Testis (tissue), 3 donors: ENCODE results near the gene DMWD. TPM values are rescaled to one million over a fixed set of nuclear protein-coding genes. Genes with fewer than 3 reads are reported as not detected.
A peak's percentile ranks its signal among the peaks of the same experiment; 100 is the strongest.

ENCODE experiments used
- DNase-seq: peaks from one replicate; pipeline ENCODE4 v3.0.0-alpha.2; 2019
- H3K27ac ChIP-seq, 2 donors: fragments of 200-600 bp; sonication (generic); one replicate each; pipeline ENCODE4 v1.5.1; 2019
- H3K27me3 ChIP-seq: fragments of 200-600 bp; sonication (generic); one replicate; pipeline ENCODE4 v1.5.1; 2019
- H3K36me3 ChIP-seq: fragments of 200-600 bp; sonication (generic); one replicate; pipeline ENCODE4 v1.5.1; 2017; ENCODE audit warnings: low read depth; ENCODE audit errors: missing control alignments
- H3K4me1 ChIP-seq: fragments of 200-600 bp; sonication (generic); one replicate; pipeline ENCODE4 v1.5.1; 2019
- H3K4me3 ChIP-seq, 2 donors: fragments of 200-600 bp; sonication (generic); one replicate each; pipeline ENCODE4 v1.5.1; 2017 to 2019
- H3K9me3 ChIP-seq: fragments of 200-600 bp; sonication (generic); one replicate; pipeline ENCODE4 v1.5.1; 2017
- CTCF ChIP-seq, 3 experiments: fragments of 450-650 bp in 2 of 3; fragments of 200-600 bp in 1 of 3; sonication (generic) in 1 of 3; IDR thresholded peaks; one replicate each; pipeline ENCODE4 v1.5.1; 2016 to 2019; ENCODE audit warnings: antibody characterized with exemption in 3 of 3, mild to moderate bottlenecking in 2 of 3, moderate library complexity in 1 of 3
- POLR2A ChIP-seq: fragments of 450-650 bp; IDR thresholded peaks from one replicate; pipeline ENCODE4 v1.6.1; 2017; ENCODE audit warnings: antibody characterized with exemption, mild to moderate bottlenecking, moderate library complexity
- WGBS, 2 donors: methylation state at CpG; one replicate each; pipeline ENCODE4 v1.1.5; 2018; 5-methylcytosine and 5-hydroxymethylcytosine counted together
- intact Hi-C: fragments of 100-400 bp; cut with DNase I; formaldehyde crosslinking; loops from one replicate; pipeline ENCODE4 v1.15.1; 2023; ENCODE audit warnings: low total_unique reads
- polyA plus RNA-seq: library from polyadenylated mRNA; stranded (reverse); fragments of 350-450 nt; fragmentation: Illumina TruSeq; extraction: RNeasy Lipid Tissue Mini Kit (QIAGEN cat#74804); gene quantifications from one replicate; pipeline ENCODE4 v1.2.3, GENCODE V29; 2014; ENCODE audit warnings: low read depth, low replicate concordance; ENCODE audit not compliant: insufficient read depth
- total RNA-seq, 2 donors: library from RNA; depleted of rRNA; stranded (reverse); fragments of >200 nt; gene quantifications; one replicate each; pipeline ENCODE4 v1.2.3, GENCODE V29; 2016

Gene DMWD
- total and polyA plus RNA-seq, 3 donors from 2014 or later, result 59.0 to 124 (median 111) TPM

DNA sequence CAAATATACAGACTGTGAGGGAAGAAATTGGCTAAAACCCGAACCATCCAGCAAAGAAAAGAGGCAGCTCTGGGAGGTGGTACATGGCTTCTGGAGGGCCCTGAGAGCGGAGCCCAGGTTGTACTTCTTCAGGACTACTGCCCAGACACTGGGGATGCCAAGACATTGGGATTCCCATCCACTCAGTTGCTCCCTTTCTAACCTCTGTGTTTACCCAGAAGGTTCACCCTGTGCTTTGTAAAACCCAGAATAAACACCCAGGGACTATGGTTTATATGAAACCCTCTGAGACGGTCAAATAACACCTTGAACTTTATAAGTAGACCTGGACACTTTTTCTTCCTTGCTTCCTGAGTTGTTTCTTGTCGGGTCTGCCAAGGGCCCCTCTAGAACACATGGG, 49.7 kb downstream of the DMWD start:
- no peak for TF ChIP-seq POLR2A
- TF ChIP-seq CTCF (IDR thresholded peaks at IDR 0.05), result no peak
- Histone ChIP-seq H3K4me1 (no peaks in the 10 kb centered on the region), H3K27ac (no peak overlapping the region), H3K36me3 (no peaks in the 10 kb centered on the region), H3K9me3 (no peaks in the 10 kb centered on the region), H3K27me3 (no peaks in the 10 kb centered on the region), H3K4me3 (no peak overlapping the region)
- intact Hi-C loops, result no loop called here
- no peak for DNase-seq
- 60 to 64% methylated on average over 4 of the region's 4 CpGs for WGBS, 2 donors

DNA sequence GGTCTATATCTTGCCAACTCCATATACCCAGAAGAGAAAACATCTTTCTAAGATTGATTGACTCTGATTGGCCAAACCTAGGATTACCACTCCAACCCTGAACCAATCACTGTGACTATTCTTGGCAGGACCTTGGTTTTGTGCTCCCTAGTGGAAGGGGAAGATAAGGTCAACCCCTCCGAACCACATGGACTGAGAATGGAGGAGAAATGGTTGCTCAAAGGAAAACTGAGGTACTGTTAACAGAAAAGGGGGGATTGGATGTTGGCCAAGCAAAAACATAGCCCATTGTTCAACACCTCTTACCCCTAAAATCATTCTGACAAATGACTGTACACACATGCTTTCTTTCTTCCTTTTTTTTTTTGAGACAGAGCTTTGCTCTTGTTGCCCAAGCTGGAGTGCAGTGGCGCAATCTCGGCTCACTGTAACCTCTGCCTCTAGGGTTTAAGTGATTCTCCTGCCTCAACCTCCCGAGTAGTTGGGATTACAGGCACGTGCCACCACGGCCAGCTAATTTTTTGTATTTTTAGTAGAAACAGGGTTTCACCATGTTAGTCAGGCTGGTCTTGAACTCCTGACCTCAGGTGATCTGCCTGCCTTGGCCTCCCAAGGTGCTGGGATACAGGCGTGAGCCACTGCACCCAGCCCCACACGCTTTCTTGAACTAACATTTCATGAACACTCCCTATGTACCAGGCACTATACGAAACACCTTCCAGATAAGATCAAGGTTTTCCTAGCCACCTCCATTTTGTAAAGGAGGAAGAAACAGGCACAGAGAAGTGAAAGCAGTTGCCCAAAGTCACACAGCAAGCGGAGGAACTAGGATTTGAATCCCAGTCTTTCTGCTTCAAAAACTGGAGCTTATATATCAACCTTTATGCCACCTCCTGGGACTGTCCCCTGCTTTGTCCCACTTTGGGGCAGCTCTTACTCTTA, 52.9 kb downstream of the DMWD start:
- no peak for DNase-seq
- no peak overlapping the region for H3K4me3 ChIP-seq
- H3K4me1 ChIP-seq, result no peaks in the 10 kb centered on the region
- no peak overlapping the region for H3K27ac ChIP-seq
- no peaks in the 10 kb centered on the region for H3K27me3 ChIP-seq
- 90% methylated on average over 10 of the region's 10 CpGs for WGBS, 2 donors
- intact Hi-C loops, result no loop called here
- no peaks in the 10 kb centered on the region for H3K9me3 ChIP-seq
- TF ChIP-seq POLR2A, result no peak
- no peak for TF ChIP-seq CTCF (IDR thresholded peaks at IDR 0.05)
- no peaks in the 10 kb centered on the region for H3K36me3 ChIP-seq

DNA sequence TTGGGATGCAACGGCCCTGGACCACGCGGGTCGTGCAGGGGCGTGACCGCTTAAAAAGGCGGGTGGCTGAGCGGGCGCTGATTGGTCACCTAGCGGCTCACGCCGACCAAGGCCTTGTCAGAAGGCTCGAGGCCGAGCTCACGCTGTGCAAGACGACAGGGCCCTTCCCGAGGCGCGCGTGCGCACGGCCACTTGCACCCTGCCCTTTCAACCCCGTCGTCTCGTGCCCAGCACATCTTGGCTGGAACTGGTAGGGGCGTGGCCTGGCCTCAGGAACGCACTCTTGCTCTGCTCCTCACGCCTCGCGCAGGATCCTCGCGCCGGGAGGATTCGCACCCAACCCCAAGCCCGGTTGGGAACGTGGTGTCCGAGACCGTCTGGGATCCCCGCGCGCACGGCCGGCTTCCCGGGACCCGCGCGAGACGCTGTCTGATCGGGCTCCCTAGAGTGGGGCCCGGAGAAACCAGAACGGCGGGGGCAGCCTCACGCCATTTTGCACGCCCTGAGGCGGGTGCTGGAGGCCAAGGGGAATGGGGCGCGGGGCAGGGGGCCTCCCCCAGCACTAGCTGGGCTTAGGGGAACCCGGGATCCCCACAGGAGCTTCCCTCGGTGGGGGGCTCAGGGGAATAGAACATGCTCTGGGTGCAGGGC, 59.4 kb downstream of the DMWD start, which contains the start of gene MEIOSIN:
Gene MEIOSIN (plus strand): TSS at position 280 of the 651 bp plus-strand sequence. CDS start 1,938 bp downstream, outside the sequence.
- Histone ChIP-seq H3K27ac (no peak within 1 kb of the TSS), H3K9me3 (no peaks in the 10 kb centered on the region), H3K27me3 (no peaks in the 10 kb centered on the region), H3K4me1 (peaks cover 11% of the 10 kb centered on the region), H3K4me3 (peak within 1 kb of the TSS; percentile 9 to 51), H3K36me3 (no peaks in the 10 kb centered on the region)
- WGBS, 2 donors, result 74 to 83% methylated on average over 10 to 59 of the region's 59 CpGs
- TF ChIP-seq POLR2A (no peak), CTCF (IDR thresholded peaks at IDR 0.05) (no peak)
- intact Hi-C loops, result no loop called here
- peak; percentile 67 for DNase-seq

Other genes starting within 250 kb of the DMWD start
- gene OPA3, start 208.0 kb downstream of the DMWD start, total RNA-seq, result 10 to 100 TPM; 18.3 to 19.3 TPM
- gene OPA3, start 208.0 kb downstream of the DMWD start, polyA plus RNA-seq, result 20.9 TPM
- gene GPR4, start 190.6 kb downstream of the DMWD start, total RNA-seq, result 1 to 10 TPM in 1 of 2 donors, under 1 TPM in 1; 0.81 to 1.9 TPM
- 3.2 TPM for gene GPR4, start 190.6 kb downstream of the DMWD start, polyA plus RNA-seq
- gene EML2, start 153.4 kb downstream of the DMWD start, total RNA-seq, result 10 to 100 TPM; 36.3 to 48.4 TPM
- 28.5 TPM for gene EML2, start 153.4 kb downstream of the DMWD start, polyA plus RNA-seq
- under 1 TPM; 0.16 to 0.74 TPM for gene GIPR, start 124.6 kb downstream of the DMWD start, total RNA-seq
- 0.50 TPM for gene GIPR, start 124.6 kb downstream of the DMWD start, polyA plus RNA-seq
- 100 to 1,000 TPM; 111 to 128 TPM for gene SNRPD2, start 100.9 kb downstream of the DMWD start, total RNA-seq
- 242 TPM for gene SNRPD2, start 100.9 kb downstream of the DMWD start, polyA plus RNA-seq
- gene QPCTL, start 100.2 kb downstream of the DMWD start, total RNA-seq, result 1 to 10 TPM; 5.3 to 6.9 TPM
- gene QPCTL, start 100.2 kb downstream of the DMWD start, polyA plus RNA-seq, result 3.5 TPM
- gene FBXO46, start 61.9 kb downstream of the DMWD start, total RNA-seq, result 10 to 100 TPM; 22.4 to 24.2 TPM
- gene FBXO46, start 61.9 kb downstream of the DMWD start, polyA plus RNA-seq, result 20.1 TPM
- 10 to 100 TPM in 1 of 2 donors, 1 to 10 TPM in 1; 9.2 to 13.8 TPM for gene MEIOSIN, start 59.4 kb downstream of the DMWD start, total RNA-seq
- gene MEIOSIN, start 59.4 kb downstream of the DMWD start, polyA plus RNA-seq, result 10.4 TPM
- 10 to 100 TPM; 16.1 to 19.4 TPM for gene SIX5, start 23.6 kb downstream of the DMWD start, total RNA-seq
- 12.9 TPM for gene SIX5, start 23.6 kb downstream of the DMWD start, polyA plus RNA-seq
- 10 to 100 TPM; 66.2 to 68.8 TPM for gene DMPK, start 10.4 kb downstream of the DMWD start, total RNA-seq
- 42.6 TPM for gene DMPK, start 10.4 kb downstream of the DMWD start, polyA plus RNA-seq
- 10 to 100 TPM; 17.0 to 20.9 TPM for gene RSPH6A, start 22.5 kb upstream of the DMWD start, total RNA-seq
- gene RSPH6A, start 22.5 kb upstream of the DMWD start, polyA plus RNA-seq, result 88.3 TPM
- gene SYMPK, start 70.3 kb upstream of the DMWD start, total RNA-seq, result 100 to 1,000 TPM; 123 to 142 TPM
- gene SYMPK, start 70.3 kb upstream of the DMWD start, polyA plus RNA-seq, result 195 TPM
- 1 to 10 TPM; 1.5 to 1.7 TPM for gene FOXA3, start 71.5 kb upstream of the DMWD start, total RNA-seq
- 1.7 TPM for gene FOXA3, start 71.5 kb upstream of the DMWD start, polyA plus RNA-seq
- gene IRF2BP1, start 93.3 kb upstream of the DMWD start, total RNA-seq, result 10 to 100 TPM; 36.0 to 48.3 TPM
- 13.8 TPM for gene IRF2BP1, start 93.3 kb upstream of the DMWD start, polyA plus RNA-seq
- gene MYPOP, start 109.8 kb upstream of the DMWD start, total RNA-seq, result 10 to 100 TPM in 1 of 2 donors, 1 to 10 TPM in 1; 9.4 to 11.1 TPM
- 9.5 TPM for gene MYPOP, start 109.8 kb upstream of the DMWD start, polyA plus RNA-seq
- gene NANOS2, start 121.9 kb upstream of the DMWD start, total RNA-seq, result 1 to 10 TPM; 4.8 to 5.1 TPM
- gene NANOS2, start 121.9 kb upstream of the DMWD start, polyA plus RNA-seq, result 4.8 TPM
- 1 to 10 TPM; 3.0 to 5.7 TPM for gene NOVA2, start 181.0 kb upstream of the DMWD start, total RNA-seq
- gene NOVA2, start 181.0 kb upstream of the DMWD start, polyA plus RNA-seq, result 3.1 TPM
- gene CCDC61, start 202.6 kb upstream of the DMWD start, total RNA-seq, result 10 to 100 TPM; 25.6 to 31.2 TPM
- gene CCDC61, start 202.6 kb upstream of the DMWD start, polyA plus RNA-seq, result 32.5 TPM
- not detected for gene PGLYRP1, start 230.2 kb upstream of the DMWD start, total RNA-seq
- not detected for gene PGLYRP1, start 230.2 kb upstream of the DMWD start, polyA plus RNA-seq
- under 1 TPM; 0.56 to 0.79 TPM for gene IGFL4, start 248.2 kb upstream of the DMWD start, total RNA-seq
- gene IGFL4, start 248.2 kb upstream of the DMWD start, polyA plus RNA-seq, result 0.37 TPM